Heart left ventricle (tissue), 11 donors: ENCODE data around the gene RPS5. TPM values are rescaled to one million over a fixed set of nuclear protein-coding genes. Genes with fewer than 3 reads are reported as not detected.

Experiments
- microRNA-seq, 4 donors: library from miRNA; unstranded; fragments of <30 nt; microRNA quantifications; one replicate each; pipeline versions ENCODE4 to v1.2.0, GENCODE V29; 2017 to 2020
- polyA plus RNA-seq, 2 donors: library from polyadenylated mRNA; stranded (reverse); fragments of 200-250 nt; gene quantifications; one replicate each; pipeline ENCODE4 v1.2.3, GENCODE V29; 2013
- total RNA-seq, 9 donors: library from RNA; depleted of rRNA in 2 of 9; stranded (reverse); fragments of >200 nt in 2 of 9; fragmentation: NEBNext Ultra II Directional in 3 of 9; extraction: Animal tissue kit (Norgen Biotek cat#: 25700) in 3 of 9; gene quantifications; one replicate each; pipeline versions ENCODE4 v1.1.0 to v1.2.4, GENCODE V29; 2016 to 2023
- donor health status: ischemic (EF 13 %, LVEDD 7.1; RV severe dilation, severe dysfunction).
- donor health status: healthy with polysubstance abuse.
- donor health status: DM: no; HTN: yes; CAD: no.
- donor health status: DM: no; HTN: no; CAD: no.
- donor health status: ischemic (EF 25% LVEDD 5.7; RV mildly dilated, moderate dysfunction).
- donor health status: healthy.
- donor health status: DM: yes; HTN: yes; CAD: no.
- donor health status: PGD.
- donor health status: nonischemic (EF 23%, LVEDD 6.1; RV moderate dilation, normal function).

Gene RPS5
- total and polyA plus RNA-seq, 11 donors = 346 to 1,718 (median 485) TPM

Small RNA genes lying within 50 kb of the gene (microRNA-seq; reads per million reads assigned to microRNA genes)
- gene MIR4754 = 0 to 0.26 (median 0) reads per million in 4 donors

Other genes starting within 250 kb of the RPS5 start
- 10 to 100 TPM in 2 of 9 donors, 1 to 10 TPM in 7; 7.4 to 10.9 (median 9.0) TPM for gene ZNF329, start 236.5 kb upstream of the RPS5 start, total RNA-seq
- 10 to 100 TPM in 1 of 2 donors, 1 to 10 TPM in 1; 2.4 to 10.2 TPM for gene ZNF329, start 236.5 kb upstream of the RPS5 start, polyA plus RNA-seq
- gene ZNF274, start 204.2 kb upstream of the RPS5 start, total RNA-seq = 10 to 100 TPM; 16.2 to 29.0 (median 21.8) TPM
- gene ZNF274, start 204.2 kb upstream of the RPS5 start, polyA plus RNA-seq = 10 to 100 TPM in 1 of 2 donors, 1 to 10 TPM in 1; 8.1 to 37.9 TPM
- gene ZNF544, start 158.4 kb upstream of the RPS5 start, total RNA-seq = 10 to 100 TPM; 20.8 to 38.7 (median 22.1) TPM
- 10 to 100 TPM; 24.5 to 29.4 TPM for gene ZNF544, start 158.4 kb upstream of the RPS5 start, polyA plus RNA-seq
- 1 to 10 TPM; 4.0 to 7.8 (median 5.5) TPM for gene ZNF8, start 108.3 kb upstream of the RPS5 start, total RNA-seq
- gene ZNF8, start 108.3 kb upstream of the RPS5 start, polyA plus RNA-seq = 1 to 10 TPM; 2.6 to 3.3 TPM
- gene ERVK3-1, start 81.9 kb upstream of the RPS5 start, total RNA-seq = 10 to 100 TPM; 12.8 to 39.2 (median 20.3) TPM
- 10 to 100 TPM; 24.6 to 61.1 TPM for gene ERVK3-1, start 81.9 kb upstream of the RPS5 start, polyA plus RNA-seq
- gene ZSCAN22, start 60.3 kb upstream of the RPS5 start, total RNA-seq = 1 to 10 TPM; 1.1 to 3.1 (median 2.0) TPM
- gene ZSCAN22, start 60.3 kb upstream of the RPS5 start, polyA plus RNA-seq = 1 to 10 TPM in 1 of 2 donors, under 1 TPM in 1; 0.65 to 1.5 TPM
- 1 to 10 TPM in 7 of 9 donors, under 1 TPM in 2; 0.23 to 6.6 (median 3.0) TPM for gene A1BG, start 33.8 kb upstream of the RPS5 start, total RNA-seq
- gene A1BG, start 33.8 kb upstream of the RPS5 start, polyA plus RNA-seq = 1 to 10 TPM; 4.4 to 4.6 TPM
- gene ZNF497, start 24.5 kb upstream of the RPS5 start, total RNA-seq = 1 to 10 TPM in 1 of 9 donors, under 1 TPM in 8; 0.18 to 1.1 (median 0.46) TPM
- gene ZNF497, start 24.5 kb upstream of the RPS5 start, polyA plus RNA-seq = under 1 TPM; 0.08 to 0.28 TPM
- under 1 TPM in 7 of 9 donors, not detected in 2; 0.17 to 0.75 (median 0.63) TPM for gene ZNF837, start 6.2 kb upstream of the RPS5 start, total RNA-seq
- gene ZNF837, start 6.2 kb upstream of the RPS5 start, polyA plus RNA-seq = under 1 TPM; 0.24 to 0.57 TPM
- not detected for gene RNF225, start 8.4 kb downstream of the RPS5 start, total RNA-seq
- not detected for gene RNF225, start 8.4 kb downstream of the RPS5 start, polyA plus RNA-seq
- gene ZNF584, start 21.4 kb downstream of the RPS5 start, total RNA-seq = 10 to 100 TPM; 12.7 to 21.6 (median 16.9) TPM
- 10 to 100 TPM in 1 of 2 donors, 1 to 10 TPM in 1; 6.1 to 31.4 TPM for gene ZNF584, start 21.4 kb downstream of the RPS5 start, polyA plus RNA-seq
- 1 to 10 TPM; 3.1 to 6.7 (median 5.2) TPM for gene ZNF132, start 52.9 kb downstream of the RPS5 start, total RNA-seq
- 1 to 10 TPM; 1.7 to 1.8 TPM for gene ZNF132, start 52.9 kb downstream of the RPS5 start, polyA plus RNA-seq
- gene ZNF324B, start 64.4 kb downstream of the RPS5 start, total RNA-seq = 1 to 10 TPM; 2.3 to 5.1 (median 4.5) TPM
- 1 to 10 TPM; 1.4 to 3.1 TPM for gene ZNF324B, start 64.4 kb downstream of the RPS5 start, polyA plus RNA-seq
- gene ZNF324, start 79.8 kb downstream of the RPS5 start, total RNA-seq = 10 to 100 TPM in 1 of 9 donors, 1 to 10 TPM in 8; 4.0 to 10.1 (median 5.3) TPM
- 1 to 10 TPM; 2.5 to 5.6 TPM for gene ZNF324, start 79.8 kb downstream of the RPS5 start, polyA plus RNA-seq
- gene ZNF446, start 89.1 kb downstream of the RPS5 start, total RNA-seq = 1 to 10 TPM; 4.3 to 9.3 (median 6.0) TPM
- gene ZNF446, start 89.1 kb downstream of the RPS5 start, polyA plus RNA-seq = 1 to 10 TPM; 6.7 to 7.0 TPM
- 1 to 10 TPM; 1.8 to 5.0 (median 3.6) TPM for gene SLC27A5, start 124.7 kb downstream of the RPS5 start, total RNA-seq
- gene SLC27A5, start 124.7 kb downstream of the RPS5 start, polyA plus RNA-seq = 1 to 10 TPM; 5.9 to 9.1 TPM
- 10 to 100 TPM in 8 of 9 donors, 1 to 10 TPM in 1; 9.0 to 13.4 (median 10.5) TPM for gene ZBTB45, start 132.5 kb downstream of the RPS5 start, total RNA-seq
- gene ZBTB45, start 132.5 kb downstream of the RPS5 start, polyA plus RNA-seq = 1 to 10 TPM; 6.9 to 9.2 TPM
- 100 to 1,000 TPM; 122 to 265 (median 163) TPM for gene TRIM28, start 156.8 kb downstream of the RPS5 start, total RNA-seq
- gene TRIM28, start 156.8 kb downstream of the RPS5 start, polyA plus RNA-seq = 100 to 1,000 TPM in 1 of 2 donors, 10 to 100 TPM in 1; 88.0 to 160 TPM
- 100 to 1,000 TPM; 113 to 155 (median 129) TPM for gene CHMP2A, start 167.8 kb downstream of the RPS5 start, total RNA-seq
- 100 to 1,000 TPM; 192 to 266 TPM for gene CHMP2A, start 167.8 kb downstream of the RPS5 start, polyA plus RNA-seq
- gene UBE2M, start 171.3 kb downstream of the RPS5 start, total RNA-seq = 100 to 1,000 TPM in 6 of 9 donors, 10 to 100 TPM in 3; 35.3 to 139 (median 115) TPM
- gene UBE2M, start 171.3 kb downstream of the RPS5 start, polyA plus RNA-seq = 100 to 1,000 TPM in 1 of 2 donors, 10 to 100 TPM in 1; 64.7 to 114 TPM
- 10 to 100 TPM in 2 of 9 donors, 1 to 10 TPM in 7; 7.5 to 12.0 (median 9.1) TPM for gene MZF1, start 186.1 kb downstream of the RPS5 start, total RNA-seq
- gene MZF1, start 186.1 kb downstream of the RPS5 start, polyA plus RNA-seq = 10 to 100 TPM in 1 of 2 donors, 1 to 10 TPM in 1; 6.2 to 12.5 TPM